H1 (cell line): ENCODE measurements around the gene SKAP1. TPM values are rescaled to one million over a fixed set of nuclear protein-coding genes. Genes with fewer than 3 reads are reported as not detected.

Experiments used
- TAF1 ChIP-seq: IDR thresholded peaks from 2 replicates; pipeline ENCODE4 v1.6.1; 2011; ENCODE audit warnings: mild to moderate bottlenecking, low read depth, low read length
- polyA plus RNA-seq, 7 experiments: library from polyadenylated mRNA; depleted of rRNA in 3 of 7; stranded (reverse) in 5 of 7; unstranded in 2 of 7; fragments of >200 nt in 5 of 7; fragments of 200-250 nt in 2 of 7; gene quantifications; 1 replicate in 5 of 7; 2 replicates in 1 of 7; 4 replicates in 1 of 7; pipeline versions ENCODE4 v1.2.1 to v1.2.3, GENCODE V29; 2011 to 2013; ENCODE audit warnings: missing spikeins in 2 of 7, mixed read lengths in 2 of 7
- total RNA-seq: library from RNA; stranded (reverse); fragmentation: NEBNext Ultra II Directional; extraction: Animal tissue kit (Norgen Biotek cat#: 25700); gene quantifications from 2 replicates; pipeline ENCODE4 v1.2.1, GENCODE V29; 2021

The SKAP1 gene
- total and polyA plus RNA-seq, 2 of the 8 experiments (the other 6 are each of a cell fraction or from before 2014, with no cell fraction given) = not detected

DNA sequence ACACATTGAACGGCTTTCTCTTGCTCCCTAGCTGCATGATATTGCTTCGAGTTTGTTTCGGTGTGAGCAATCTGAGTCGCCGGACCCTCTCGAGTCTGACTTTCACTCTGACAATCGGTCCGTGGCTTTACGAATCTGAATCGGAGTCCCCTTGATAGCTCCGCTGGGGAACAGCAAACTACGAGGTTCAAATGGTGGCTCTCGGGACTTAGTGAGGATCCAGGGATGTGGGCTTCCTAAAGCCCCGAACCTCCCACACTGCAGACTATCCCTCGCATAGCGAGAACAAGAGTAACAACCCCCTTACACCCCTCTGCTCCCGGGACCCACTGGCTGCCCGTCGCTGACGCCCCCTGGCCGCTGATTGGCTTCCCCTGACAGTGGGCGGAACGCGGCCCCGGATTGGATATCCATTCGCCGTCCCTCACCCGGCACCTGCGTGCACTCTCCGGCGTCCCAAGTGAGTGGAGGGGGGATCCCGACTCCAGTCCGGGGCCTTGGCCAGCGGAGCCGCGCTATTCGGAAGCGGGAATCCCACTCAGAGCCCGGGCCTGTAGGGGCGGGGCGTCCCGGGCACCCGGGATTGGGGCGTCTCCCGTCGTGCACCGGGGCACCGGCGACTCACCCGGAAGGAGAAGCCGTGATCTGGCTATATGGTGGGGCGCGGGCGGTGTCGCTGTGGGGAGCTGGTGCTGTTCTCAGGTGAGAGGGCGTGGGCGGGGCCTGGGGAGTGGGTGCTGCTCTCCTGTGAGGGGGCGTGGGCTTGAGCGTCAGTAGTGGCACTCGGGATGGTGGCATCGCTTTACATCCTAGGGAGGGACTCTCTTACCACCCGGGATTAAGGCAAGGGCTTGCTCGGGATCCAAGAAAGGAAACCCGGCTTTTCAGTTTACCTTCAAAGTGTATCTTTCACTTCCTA lies 322.6 kb downstream of the SKAP1 start, which contains the start of gene SNX11 (continued):
- peak; percentile 74; the same call in 1 of the 2 replicates for TF ChIP-seq TAF1
